Activated CD4-positive, CD25-positive, alpha-beta regulatory T cell treated with anti-CD3 and anti-CD28 coated beads, Interleukin-2, amount 50 U/mL, for 24 hours (primary cell): Measurements from ENCODE around the gene CUL4A.
A peak's percentile ranks its signal among the peaks of the same experiment; 100 is the strongest.
"Not testable (repeated sequence)": the region's sequence is repeated elsewhere in the genome, so short reads cannot be mapped to it uniquely, and the experiment has no call there.

Experiments
- ATAC-seq, 2 donors: fragments of 150-1000 bp; cut with Tn5 transposase; one replicate each; pipeline ENCODE4 v1.10.0; 2021; ENCODE audit warnings: mild to moderate bottlenecking in 1 of 2, moderate library complexity in 1 of 2

CUL4A gene

GRCh38 chr13:113293686-113294085 is 84.3 kb downstream of the CUL4A start:
- no peak for ATAC-seq

- ATAC-seq: no peak
These were observed 86.4 kb downstream of the CUL4A start for GRCh38 chr13:113295776-113296175.

DNA sequence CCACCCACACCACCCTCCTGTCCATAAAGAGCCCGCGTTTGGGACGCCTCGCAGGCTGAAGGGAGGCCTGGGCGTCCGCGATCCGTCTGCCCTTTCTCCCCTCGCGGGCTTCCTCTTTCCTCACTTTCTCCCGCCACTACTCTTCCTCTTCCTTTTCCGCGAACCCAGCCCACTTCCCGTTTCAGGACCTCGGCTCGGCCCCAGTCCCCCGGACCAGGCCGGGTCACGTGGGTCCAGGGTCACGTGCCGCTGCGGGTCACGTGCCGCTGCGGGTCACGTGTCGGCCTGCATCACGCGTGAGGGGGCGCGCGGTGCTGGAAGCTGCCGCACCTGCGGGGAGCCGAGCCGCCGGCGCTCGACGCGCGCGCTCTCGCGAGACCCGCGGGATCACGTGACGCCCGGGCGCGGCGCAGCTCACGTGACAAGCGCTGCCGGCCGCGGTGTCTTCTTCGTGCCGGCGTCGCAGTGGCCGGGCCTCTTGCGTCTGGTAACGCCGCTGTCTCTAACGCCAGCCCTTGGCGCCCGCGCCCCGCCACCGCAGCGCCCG is 87.5 kb downstream of the CUL4A start, which contains the start of gene LAMP1:
TSS of gene LAMP1 (plus strand) at position 417 of the 547 bp plus-strand sequence. CDS start 196 bp downstream, outside the sequence.
- ATAC-seq: peak; percentile 82 to 88

DNA sequence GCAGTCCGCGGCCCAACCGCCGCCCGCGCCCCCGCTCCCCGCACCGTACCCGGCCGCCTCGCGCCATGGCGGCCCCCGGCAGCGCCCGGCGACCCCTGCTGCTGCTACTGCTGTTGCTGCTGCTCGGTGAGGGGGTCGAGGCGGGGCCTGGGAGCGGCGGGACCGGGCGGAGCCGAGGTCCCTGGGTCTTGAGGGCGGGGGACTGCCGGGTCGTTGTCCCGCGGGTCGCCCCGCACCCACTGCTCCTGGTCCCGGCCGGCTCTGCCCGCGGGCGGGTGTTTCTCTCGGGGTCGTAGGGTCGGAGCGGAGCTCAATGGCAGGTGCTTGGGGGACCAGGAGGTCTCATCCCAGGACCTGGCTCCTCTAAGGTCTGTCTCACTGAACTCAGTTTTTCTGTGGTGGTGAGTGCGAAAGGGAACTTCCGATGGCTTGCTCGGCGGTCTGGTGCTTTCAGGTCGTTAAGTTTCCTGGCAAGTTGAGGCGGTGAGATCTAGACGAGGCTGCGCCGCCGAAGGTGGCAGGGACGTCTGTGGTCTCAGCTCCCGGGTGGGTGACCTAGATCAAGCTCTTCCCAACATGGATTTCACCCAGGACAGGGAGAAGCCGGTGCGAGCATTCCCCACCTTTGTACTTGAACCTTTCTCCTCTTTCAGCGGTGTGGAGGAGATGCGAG is 88.1 kb downstream of the CUL4A start:
- peak; percentile 52 to 53 for ATAC-seq

- no peak for ATAC-seq
These were observed 88.9 kb downstream of the CUL4A start for GRCh38 chr13:113298043-113298945.

DNA sequence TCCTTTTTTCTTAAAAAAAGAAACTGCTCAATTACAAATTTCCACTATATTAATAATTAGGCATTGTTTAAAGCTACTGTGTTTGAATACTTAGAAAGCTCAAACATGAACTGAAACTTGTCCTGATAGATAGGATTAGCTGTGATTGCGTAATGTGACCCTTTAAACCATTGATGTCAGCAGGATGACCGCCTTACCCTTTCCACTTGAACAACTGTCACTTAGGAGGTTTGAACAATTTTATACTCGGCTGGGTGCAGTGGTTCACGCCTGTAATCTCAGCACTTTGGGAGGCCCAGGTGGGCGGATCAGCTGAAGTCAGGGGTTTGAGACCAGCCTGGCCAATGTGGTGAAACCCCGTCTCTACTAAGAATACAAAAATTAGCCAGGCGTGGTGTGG is 90.5 kb downstream of the CUL4A start:
- ATAC-seq: no peak

- no peak for ATAC-seq
These were observed 93.6 kb downstream of the CUL4A start for GRCh38 chr13:113302986-113303385.

GRCh38 chr13:113304121-113304520 is 94.7 kb downstream of the CUL4A start:
- no peak for ATAC-seq

GRCh38 chr13:113305208-113305607 is 95.8 kb downstream of the CUL4A start:
- ATAC-seq: no peak

DNA sequence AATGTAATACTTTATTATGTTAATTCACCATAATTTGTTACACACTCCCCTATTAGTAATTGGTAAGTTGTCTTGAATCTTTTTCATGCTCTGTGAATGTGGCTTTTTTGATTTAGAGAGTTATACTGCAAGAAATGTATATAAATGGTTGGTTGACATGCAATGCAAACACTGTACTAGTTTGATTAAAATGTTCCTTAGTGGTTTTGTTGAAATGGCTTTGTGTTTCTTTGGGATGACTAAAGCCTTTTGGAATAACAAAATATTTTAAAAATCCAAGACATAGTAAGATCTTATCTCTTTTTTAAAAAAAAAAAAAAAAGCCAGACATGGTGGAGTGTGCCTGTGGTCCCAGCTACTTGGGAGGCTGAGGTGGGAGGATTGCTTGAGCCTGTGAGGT is 98.1 kb downstream of the CUL4A start:
- no peak for ATAC-seq

DNA sequence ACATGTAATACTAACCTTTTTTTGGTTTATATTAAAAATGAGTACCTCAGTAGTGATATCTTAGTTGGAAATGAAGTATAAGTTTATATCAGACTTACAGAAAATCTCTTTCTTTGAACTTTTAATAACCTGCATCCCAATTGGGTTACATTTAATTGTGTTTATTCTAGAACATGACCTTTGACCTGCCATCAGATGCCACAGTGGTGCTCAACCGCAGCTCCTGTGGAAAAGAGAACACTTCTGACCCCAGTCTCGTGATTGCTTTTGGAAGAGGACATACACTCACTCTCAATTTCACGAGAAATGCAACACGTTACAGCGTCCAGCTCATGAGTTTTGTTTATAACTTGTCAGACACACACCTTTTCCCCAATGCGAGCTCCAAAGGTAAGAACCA is 100.1 kb downstream of the CUL4A start:
- ATAC-seq: no peak

DNA sequence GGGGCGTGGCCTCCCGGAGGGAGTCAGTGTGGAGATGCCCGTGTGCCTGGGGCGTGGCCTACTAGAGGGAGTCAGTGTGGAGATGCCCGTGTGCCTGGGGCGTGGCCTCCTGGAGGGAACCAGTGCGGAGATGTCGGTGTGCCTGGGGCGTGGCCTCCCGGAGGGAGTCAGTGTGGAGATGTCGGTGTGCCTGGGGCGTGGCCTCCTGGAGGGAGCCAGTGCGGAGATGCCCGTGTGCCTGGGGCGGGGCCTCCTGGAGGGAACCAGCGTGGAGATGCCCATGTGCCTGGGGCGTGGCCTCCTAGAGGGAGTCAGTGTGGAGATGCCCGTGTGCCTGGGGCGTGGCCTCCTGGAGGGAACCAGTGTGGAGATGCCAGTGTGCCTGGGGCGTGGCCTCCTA is 104.7 kb downstream of the CUL4A start:
- ATAC-seq: not testable (repeated sequence)

GRCh38 chr13:113314895-113315470 is 105.6 kb downstream of the CUL4A start:
- ATAC-seq: not testable (repeated sequence)

GRCh38 chr13:113315992-113316391 is 106.6 kb downstream of the CUL4A start:
- ATAC-seq: no peak
